Measurements from ENCODE around the gene RHOB. TPM values are rescaled to one million over a fixed set of nuclear protein-coding genes. Genes with fewer than 3 reads are reported as not detected.
A peak's percentile ranks its signal among the peaks of the same experiment; 100 is the strongest.

The RHOB gene
- total RNA-seq, 2 donors from 2014 or later: 376 to 784 TPM

GRCh38 chr2:20444993-20445910 is 1.6 kb upstream of the RHOB start:
- 70 to 80% methylated on average over 23 to 24 of the region's 24 CpGs for WGBS, 2 donors
- H3K27me3 ChIP-seq: no peaks in the 10 kb centered on the region
- ATAC-seq (no peak), DNase-seq (peak in 3 of 4 donors; percentile 3 to 16 (median 12))
- no peak overlapping the region for H3K4me3 ChIP-seq
- H3K36me3 ChIP-seq (replicated peaks in 1 of 2; ENCODE audit: insufficient read depth in 1 of 2, low read depth in 2 of 2): no peaks in the 10 kb centered on the region
- no peak for TF ChIP-seq CTCF (IDR thresholded peaks at IDR 0.05)
- TF ChIP-seq POLR2A (IDR thresholded peaks at IDR 0.05): no peak
- intact Hi-C loops (cut with DNase I): no loop called here
- H3K4me1 ChIP-seq: peaks cover 51% of the 10 kb centered on the region
- H3K27ac ChIP-seq: peak overlapping the region in 3 of 4 donors; percentile 77 to 89 (median 88)
- no peaks in the 10 kb centered on the region for H3K9me3 ChIP-seq

- intact Hi-C loops (cut with DNase I): no loop called here
- no peaks in the 10 kb centered on the region for H3K27me3 ChIP-seq
- H3K27ac ChIP-seq: peak overlapping the region; percentile 96 to 99 (median 98)
- ATAC-seq (no peak), DNase-seq (peak in 1 of 4 donors; percentile 29)
- peaks cover 55% of the 10 kb centered on the region for H3K4me1 ChIP-seq
- no peaks in the 10 kb centered on the region for H3K36me3 ChIP-seq (replicated peaks in 1 of 2; ENCODE audit: insufficient read depth in 1 of 2, low read depth in 2 of 2)
- no peak overlapping the region for H3K4me3 ChIP-seq
- 8 to 13% methylated on average over 19 to 42 of the region's 42 CpGs for WGBS, 2 donors
- no peaks in the 10 kb centered on the region for H3K9me3 ChIP-seq
- TF ChIP-seq CTCF (IDR thresholded peaks at IDR 0.05) (no peak), POLR2A (IDR thresholded peaks at IDR 0.05) (no peak)
Measured at GRCh38 chr2:20446255-20446916, 488 bp upstream of the RHOB start.

- Histone ChIP-seq H3K4me1 (peaks cover 55% of the 10 kb centered on the region), H3K36me3 (replicated peaks in 1 of 2; ENCODE audit: insufficient read depth in 1 of 2, low read depth in 2 of 2) (no peaks in the 10 kb centered on the region), H3K27ac (peak overlapping the region; percentile 96 to 99 (median 98)), H3K9me3 (no peaks in the 10 kb centered on the region), H3K27me3 (no peaks in the 10 kb centered on the region), H3K4me3 (peak overlapping the region; percentile 39 to 74)
- DNase-seq (peak; percentile 64 to 68 (median 66)), ATAC-seq (peak; percentile 20)
- WGBS, 2 donors: 13 to 15% methylated on average over 4 to 75 of the region's 78 CpGs
- intact Hi-C loops (cut with DNase I): no loop called here
- TF ChIP-seq CTCF (IDR thresholded peaks at IDR 0.05): no peak
- TF ChIP-seq POLR2A (IDR thresholded peaks at IDR 0.05): peak in 1 of 3 donors; percentile 6
Measured at GRCh38 chr2:20447437-20448245, 767 bp downstream of the RHOB start.

- DNase-seq (peak in 2 of 4 donors; percentile 22 to 39), ATAC-seq (no peak)
- Histone ChIP-seq H3K27ac (peak overlapping the region; percentile 96 to 99 (median 98)), H3K4me1 (peaks cover 49% of the 10 kb centered on the region), H3K9me3 (no peaks in the 10 kb centered on the region), H3K36me3 (replicated peaks in 1 of 2; ENCODE audit: insufficient read depth in 1 of 2, low read depth in 2 of 2) (no peaks in the 10 kb centered on the region), H3K4me3 (peak overlapping the region; percentile 39 to 74), H3K27me3 (no peaks in the 10 kb centered on the region)
- TF ChIP-seq POLR2A (IDR thresholded peaks at IDR 0.05) (peak in 1 of 3 donors; percentile 18), CTCF (IDR thresholded peaks at IDR 0.05) (no peak)
- 51 to 64% methylated on average over 12 to 26 of the region's 26 CpGs for WGBS, 2 donors
- intact Hi-C loops (cut with DNase I): no loop called here
Measured at GRCh38 chr2:20448246-20448976, 1.5 kb downstream of the RHOB start.

Data from body of pancreas (tissue), 4 donors.